SK-N-MC (cell line): Measurements from ENCODE around the gene ABCD2.

Experiments
- EZH2 ChIP-seq: fragments of 200-600 bp; sonication (generic); IDR thresholded peaks from one replicate; pipeline ENCODE4 v1.6.1; 2017; ENCODE audit warnings: antibody characterized with exemption
- POLR2AphosphoS5 ChIP-seq: IDR thresholded peaks from 2 replicates; pipeline ENCODE4 v1.6.1; 2012; ENCODE audit warnings: mild to moderate bottlenecking, low read depth, low read length, borderline replicate concordance

GRCh38 chr12:39510001-39510400 lies 109.6 kb downstream of the ABCD2 start:
- TF ChIP-seq EZH2, result no peak
- TF ChIP-seq POLR2AphosphoS5, result no peak
